GM12874 (cell line): Measurements from ENCODE around the gene C2orf49.

ENCODE experiments used
- TF ChIP-seq, protein P1 (sequence below): IDR thresholded peaks from 2 replicates; pipeline ENCODE4 v1.5.1; 2011; ENCODE audit warnings: low read depth, mild to moderate bottlenecking, control low read depth, low read length, moderate library complexity; ENCODE audit not compliant: insufficient read depth

The C2orf49 gene

GRCh38 chr2:105376010-105376409 lies 38.7 kb downstream of the C2orf49 start:
- TF ChIP-seq, protein P1, sequence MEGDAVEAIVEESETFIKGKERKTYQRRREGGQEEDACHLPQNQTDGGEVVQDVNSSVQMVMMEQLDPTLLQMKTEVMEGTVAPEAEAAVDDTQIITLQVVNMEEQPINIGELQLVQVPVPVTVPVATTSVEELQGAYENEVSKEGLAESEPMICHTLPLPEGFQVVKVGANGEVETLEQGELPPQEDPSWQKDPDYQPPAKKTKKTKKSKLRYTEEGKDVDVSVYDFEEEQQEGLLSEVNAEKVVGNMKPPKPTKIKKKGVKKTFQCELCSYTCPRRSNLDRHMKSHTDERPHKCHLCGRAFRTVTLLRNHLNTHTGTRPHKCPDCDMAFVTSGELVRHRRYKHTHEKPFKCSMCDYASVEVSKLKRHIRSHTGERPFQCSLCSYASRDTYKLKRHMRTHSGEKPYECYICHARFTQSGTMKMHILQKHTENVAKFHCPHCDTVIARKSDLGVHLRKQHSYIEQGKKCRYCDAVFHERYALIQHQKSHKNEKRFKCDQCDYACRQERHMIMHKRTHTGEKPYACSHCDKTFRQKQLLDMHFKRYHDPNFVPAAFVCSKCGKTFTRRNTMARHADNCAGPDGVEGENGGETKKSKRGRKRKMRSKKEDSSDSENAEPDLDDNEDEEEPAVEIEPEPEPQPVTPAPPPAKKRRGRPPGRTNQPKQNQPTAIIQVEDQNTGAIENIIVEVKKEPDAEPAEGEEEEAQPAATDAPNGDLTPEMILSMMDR: no peak

DNA sequence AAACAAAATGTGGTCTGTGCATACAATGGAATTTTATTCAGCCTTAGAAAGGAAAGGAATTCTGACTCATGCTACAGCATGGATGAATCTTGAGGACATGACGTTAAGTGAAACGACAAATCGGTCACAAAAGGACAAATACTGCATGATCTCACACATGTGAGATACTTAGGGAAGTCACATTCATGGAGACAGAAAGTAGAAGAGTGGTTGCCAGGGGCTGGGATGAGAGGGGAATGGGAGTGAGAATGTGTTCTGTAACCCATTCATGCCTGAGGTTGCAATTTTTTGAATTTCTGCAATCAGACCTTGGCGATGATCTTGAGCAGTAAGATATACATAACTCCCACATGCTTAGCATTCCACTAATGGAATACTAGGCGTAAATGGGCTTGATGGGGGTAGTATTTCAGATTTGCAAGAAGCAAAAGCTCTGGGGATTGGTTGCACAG lies 39.5 kb downstream of the C2orf49 start:
- TF ChIP-seq, protein P1: no peak

DNA sequence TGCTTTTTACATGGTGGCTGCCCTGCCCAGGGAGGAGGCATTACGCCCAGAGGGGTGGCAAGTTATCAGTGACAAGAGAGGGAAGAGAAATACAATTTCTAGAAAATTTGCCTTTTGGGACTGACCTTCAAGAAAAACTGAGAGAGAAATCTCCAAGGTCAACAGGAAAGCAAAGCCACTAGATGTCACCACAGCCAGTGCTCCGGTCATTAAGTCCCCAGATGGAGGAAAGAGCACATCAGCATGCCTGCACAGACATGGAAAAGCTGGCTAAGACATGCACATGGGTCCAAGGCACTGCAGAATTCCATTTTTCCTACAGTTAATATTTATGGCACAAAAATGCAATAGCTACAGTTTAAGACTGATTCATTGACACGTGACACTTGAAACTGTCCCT lies 40.5 kb downstream of the C2orf49 start:
- TF ChIP-seq, protein P1: no peak

- TF ChIP-seq, protein P1: no peak
These were observed 41.0 kb downstream of the C2orf49 start for GRCh38 chr2:105378276-105378840.

GRCh38 chr2:105378921-105379383 lies 41.6 kb downstream of the C2orf49 start:
- TF ChIP-seq, protein P1: no peak

DNA sequence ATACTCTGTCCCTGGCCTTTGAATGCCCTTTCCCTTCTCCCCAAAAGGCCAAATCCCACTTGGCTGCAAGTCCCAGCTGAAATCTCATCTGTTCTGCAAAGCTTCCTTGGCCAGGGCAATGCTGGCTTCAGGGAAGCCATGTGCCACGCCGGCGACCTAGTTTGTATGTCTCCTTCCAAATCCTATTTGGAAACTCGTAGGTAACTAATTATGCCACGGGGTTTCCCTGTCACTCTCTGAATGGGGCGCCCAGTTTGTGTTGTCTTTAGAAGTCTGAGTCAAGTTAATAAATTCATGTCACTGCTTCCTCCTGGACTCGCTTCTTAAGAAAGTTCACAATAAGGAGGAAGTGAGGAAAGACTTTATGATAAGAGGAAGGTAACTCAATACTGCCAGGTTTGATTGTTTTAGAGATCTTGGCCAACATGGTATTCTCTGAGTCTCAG lies 42.4 kb downstream of the C2orf49 start:
- TF ChIP-seq, protein P1: no peak

DNA sequence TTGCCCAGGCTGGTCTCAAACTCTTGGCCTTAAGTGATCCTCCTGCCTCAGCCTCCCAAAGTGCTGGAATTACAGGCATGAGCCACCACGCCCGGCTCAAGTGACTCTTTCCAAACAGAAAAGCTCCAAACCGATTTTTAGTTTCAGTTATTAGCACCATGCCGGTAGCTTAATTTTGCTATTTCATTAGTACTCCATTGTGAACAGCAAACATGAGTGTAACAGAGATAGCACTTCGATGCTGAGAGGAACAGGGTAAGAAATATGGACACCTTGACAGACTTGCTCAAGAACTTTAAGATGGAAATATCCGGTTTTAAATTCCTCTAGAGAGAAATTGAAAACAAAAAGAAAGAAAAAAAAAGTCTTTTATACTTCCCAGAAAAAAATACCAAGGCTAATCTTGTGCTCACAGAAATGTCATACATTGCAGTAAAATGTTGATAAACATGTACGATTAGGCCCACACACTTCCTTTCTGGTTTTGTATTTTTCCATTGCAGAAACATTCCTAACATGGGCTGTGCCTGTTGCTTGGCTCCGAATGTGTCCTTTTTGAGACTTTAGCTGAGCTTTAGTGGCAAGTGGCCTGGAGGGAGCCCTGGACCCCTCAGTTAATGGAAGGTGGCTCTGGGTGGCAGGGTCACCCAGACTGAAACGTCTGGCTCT lies 43.2 kb downstream of the C2orf49 start:
- TF ChIP-seq, protein P1: no peak
